ENCODE data around the gene HINT3.

- TF ChIP-seq CTCF (IDR thresholded peaks at IDR 0.05) (no peak), POLR2A (IDR thresholded peaks at IDR 0.05) (no peak)
Measured at GRCh38 chr6:125962900-125963497, 6.4 kb downstream of the HINT3 start.
